NT2/D1 (cell line): ENCODE measurements around the gene VMP1.

ENCODE experiments used
- YY1 ChIP-seq: IDR thresholded peaks from 2 replicates; pipeline ENCODE4 v1.6.1; 2011; ENCODE audit not compliant: insufficient read length, insufficient read depth
- ZNF274 ChIP-seq: IDR thresholded peaks from 2 replicates; pipeline ENCODE4 v1.6.1; 2011; ENCODE audit warnings: mild to moderate bottlenecking, low read depth, low read length

DNA sequence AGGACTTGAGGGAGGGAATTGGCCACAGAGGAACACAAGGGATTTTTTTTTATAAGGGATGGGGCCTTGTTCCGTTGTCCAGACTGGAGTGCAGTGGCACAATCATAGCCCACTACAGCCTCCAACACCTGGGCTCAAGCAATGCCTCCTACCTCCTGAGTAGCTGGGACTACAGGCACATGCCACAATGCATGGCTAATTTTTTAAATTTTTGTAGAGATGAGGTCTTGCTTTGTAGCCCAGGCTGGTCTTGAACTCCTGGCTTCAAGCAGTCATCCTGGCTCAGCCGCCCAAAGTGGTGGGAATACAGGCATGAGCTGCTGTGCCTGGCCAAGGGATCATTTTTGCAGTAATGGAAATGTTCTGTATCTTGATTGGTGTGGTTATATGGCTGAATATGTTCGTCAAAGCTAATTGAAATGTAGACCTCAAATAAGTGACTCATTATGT lies 56.9 kb downstream of the VMP1 start:
- TF ChIP-seq ZNF274 (no peak), YY1 (no peak)
